SH-SY5Y (cell line): ENCODE results near the gene IGSF23.

ENCODE experiments used
- GATA2 ChIP-seq: IDR thresholded peaks from 2 replicates; pipeline ENCODE4 v1.6.1; 2011; ENCODE audit warnings: mild to moderate bottlenecking, low read depth, low read length
- GATA3 ChIP-seq: IDR thresholded peaks from 2 replicates; pipeline ENCODE4 v1.6.1; 2011; ENCODE audit warnings: low read depth, mild to moderate bottlenecking, low read length, moderate library complexity

- TF ChIP-seq GATA2 (no peak), GATA3 (no peak)
Observed at GRCh38 chr19:44672226-44672625, 58.9 kb downstream of the IGSF23 start.
